Heart right ventricle (tissue), 16 donors: ENCODE results near the gene KLK12. TPM values are rescaled to one million over a fixed set of nuclear protein-coding genes. Genes with fewer than 3 reads are reported as not detected.

Experiments
- ATAC-seq, 8 donors: fragments of 200-7000 bp; cut with Tn5 transposase; one replicate each; pipeline ENCODE4 v1.9.1; 2020; ENCODE audit warnings: mild to moderate bottlenecking in 8 of 8, moderate library complexity in 8 of 8, moderate number of reproducible peaks in 1 of 8
- DNase-seq, 2 donors: peaks; one replicate each; pipeline ENCODE4 v3.0.0-alpha.2; 2020
- H3K27ac ChIP-seq, 10 donors: fragments of 200-600 bp; sonication (generic) in 2 of 10; one replicate each; pipeline versions ENCODE4 v1.5.0 to v1.8.0; 2020 to 2022; ENCODE audit warnings: mild to moderate bottlenecking in 3 of 10
- H3K27me3 ChIP-seq, 7 donors: fragments of 200-600 bp; one replicate each; pipeline ENCODE4 v1.8.0; 2021 to 2022; ENCODE audit warnings: mild to moderate bottlenecking in 2 of 7
- H3K36me3 ChIP-seq, 9 donors: fragments of 200-600 bp; sonication (generic) in 1 of 9; one replicate each; pipeline versions ENCODE4 v1.5.0 to v1.8.0; 2020 to 2022; ENCODE audit warnings: mild to moderate bottlenecking in 2 of 9
- H3K4me1 ChIP-seq, 9 donors: fragments of 200-600 bp; sonication (generic) in 1 of 9; one replicate each; pipeline versions ENCODE4 v1.5.0 to v1.8.0; 2020 to 2022; ENCODE audit warnings: mild to moderate bottlenecking in 4 of 9
- H3K4me3 ChIP-seq, 10 donors: fragments of 200-600 bp; sonication (generic) in 2 of 10; one replicate each; pipeline versions ENCODE4 v1.5.0 to v1.8.0; 2020 to 2022; ENCODE audit warnings: mild to moderate bottlenecking in 7 of 10, moderate library complexity in 2 of 10
- H3K9me3 ChIP-seq, 11 donors: fragments of 200-600 bp in 10 of 11; sonication (generic) in 2 of 11; one replicate each; pipeline versions ENCODE4 v1.5.0 to v1.8.0; 2013 to 2022; ENCODE audit warnings: mild to moderate bottlenecking in 2 of 11, control low read depth in 1 of 11, moderate library complexity in 1 of 11
- CTCF ChIP-seq, 9 donors: fragments of 200-600 bp; sonication (generic) in 2 of 9; IDR thresholded peaks; one replicate each; pipeline versions ENCODE4 v1.5.0 to v1.8.0; 2021 to 2022; ENCODE audit warnings: antibody characterized with exemption in 9 of 9, mild to moderate bottlenecking in 5 of 9, moderate library complexity in 1 of 9
- WGBS, 2 donors: extraction: QIAGEN DNeasy Blood & Tissue Kit; methylation state at CpG; one replicate each; pipeline ENCODE4 v1.1.7; 2013; ENCODE audit warnings: inconsistent platforms in 1 of 2; 5-methylcytosine and 5-hydroxymethylcytosine counted together
- intact Hi-C, 10 donors: fragments of 100-400 bp; cut with DNase I; formaldehyde crosslinking; loops; one replicate each; pipeline versions ENCODE4 v1.11.1 to v1.14.2; 2022
- polyA plus RNA-seq, 2 donors: library from polyadenylated mRNA; stranded (reverse); fragments of 200-250 nt; gene quantifications; one replicate each; pipeline ENCODE4 v1.2.3, GENCODE V29; 2013
- total RNA-seq, 10 donors: library from RNA; stranded (reverse); fragmentation: NEBNext Ultra II Directional in 3 of 10; extraction: Animal tissue kit (Norgen Biotek cat#: 25700) in 3 of 10; gene quantifications; one replicate each; pipeline versions ENCODE4 v1.2.1 to v1.2.4, GENCODE V29; 2021 to 2023
- donor health status: Arrhythmogenic right ventricular cardiomyopathy.
- donor health status: ischemic (EF 13 %, LVEDD 7.1; RV severe dilation, severe dysfunction).
- donor health status: healthy with polysubstance abuse.
- donor health status: DM: no; HTN: yes; CAD: no.
- donor health status: DM: no; HTN: no; CAD: no.
- donor health status: ischemic (EF 25% LVEDD 6.9; RV normal size, moderate dysfunction).
- donor health status: ischemic (EF 25% LVEDD 5.7; RV mildly dilated, moderate dysfunction).
- donor health status: healthy.
- donor health status: DM: yes; HTN: yes; CAD: no.
- donor health status: Ischemic cardiomyopathy.
- donor health status: ischemic (EF 35%, LVEDD 5.7; RV mildly dilated, moderate dysfunction).
- donor health status: nonischemic (EF 11% LVEDD 7.7; RV severe dilation, severe dysfunction).
- donor health status: DM: yes; HTN: yes; CAD: no.
- donor health status: PGD.
- donor health status: ischemic (EF 29% LVEDD 5.4; RV normal size, mild dysfunction).
- donor health status: nonischemic (EF 23%, LVEDD 6.1; RV moderate dilation, normal function).

The KLK12 gene
- total and polyA plus RNA-seq, 12 donors: not detected

- Histone ChIP-seq H3K4me1 (peaks cover 0 to 4% (median 0%) of the 10 kb centered on the region in 9 donors), H3K36me3 (no peaks in the 10 kb centered on the region), H3K4me3 (no peak overlapping the region), H3K27ac (no peak overlapping the region), H3K9me3 (peaks cover 0 to 19% (median 6%) of the 10 kb centered on the region in 11 donors), H3K27me3 (peaks cover 0 to 12% (median 2%) of the 10 kb centered on the region in 7 donors)
- no peak for DNase-seq
- 83 to 85% methylated on average over 5 of the region's 5 CpGs for WGBS, 2 donors
- no peak for TF ChIP-seq CTCF (IDR thresholded peaks at IDR 0.05)
- intact Hi-C loops: loop anchor here in 1 of 10 donors (10.0 kb wide), 1 partner anchor 1236 kb away; no protein-coding TSS in a partner anchor
- no peak for ATAC-seq
These were observed 35.7 kb upstream of the KLK12 start for GRCh38 chr19:51070334-51071094.

GRCh38 chr19:51066393-51067186 lies 31.8 kb upstream of the KLK12 start:
- H3K27me3 ChIP-seq: peaks cover 0 to 37% (median 18%) of the 10 kb centered on the region in 7 donors

GRCh38 chr19:51065221-51065960 lies 30.6 kb upstream of the KLK12 start:
- no peak for DNase-seq
- 12 to 20% methylated on average over 25 of the region's 25 CpGs for WGBS, 2 donors
- peak overlapping the region in 3 of 10 donors; percentile 28 to 36 (median 31) for H3K27ac ChIP-seq
- TF ChIP-seq CTCF (IDR thresholded peaks at IDR 0.05): no peak
- intact Hi-C loops: no loop called here
- H3K4me1 ChIP-seq: peaks cover 0 to 16% (median 9%) of the 10 kb centered on the region in 9 donors
- H3K9me3 ChIP-seq: no peaks in the 10 kb centered on the region
- no peaks in the 10 kb centered on the region for H3K36me3 ChIP-seq
- H3K4me3 ChIP-seq: peak overlapping the region in 9 of 10 donors; percentile 17 to 46 (median 29)
- peak in 4 of 8 donors; percentile 8 to 52 (median 14) for ATAC-seq
- H3K27me3 ChIP-seq: peaks cover 0 to 37% (median 19%) of the 10 kb centered on the region in 7 donors

More at GRCh38 chr19:51066393-51067186, 31.8 kb upstream of the KLK12 start:
- H3K27ac ChIP-seq: no peak overlapping the region
- ATAC-seq: peak in 1 of 8 donors; percentile 29
- 62 to 64% methylated on average over 7 of the region's 7 CpGs for WGBS, 2 donors
- no peak for DNase-seq
- H3K36me3 ChIP-seq: no peaks in the 10 kb centered on the region
- no peak overlapping the region for H3K4me3 ChIP-seq
- no peak for TF ChIP-seq CTCF (IDR thresholded peaks at IDR 0.05)
- no peaks in the 10 kb centered on the region for H3K9me3 ChIP-seq
- intact Hi-C loops: no loop called here
- peaks cover 0 to 16% (median 9%) of the 10 kb centered on the region in 9 donors for H3K4me1 ChIP-seq
